PC-9 (cell line): Measurements from ENCODE around the gene GNL1. TPM values are rescaled to one million over a fixed set of nuclear protein-coding genes. Genes with fewer than 3 reads are reported as not detected.
A peak's percentile ranks its signal among the peaks of the same experiment; 100 is the strongest.
"Not testable (repeated sequence)": the region's sequence is repeated elsewhere in the genome, so short reads cannot be mapped to it uniquely, and the experiment has no call there.

Experiments
- BruUV-seq: library from RNA; stranded (reverse); fragments of 400-500 nt; replicated peaks from 2 replicates; lab custom pipeline; 2021; lab: Mats Ljungman, UMichigan
- CTCF ChIA-PET: fragments of 300-600 bp; sonication (Branson Sonifier 250); formaldehyde crosslinking; loops from one replicate; lab custom pipeline; 2022; ENCODE audit warnings: antibody characterized with exemption; lab: Charles Lee
- POLR2A ChIA-PET: fragments of 300-600 bp; sonication (Branson Sonifier 250); formaldehyde crosslinking; loops from one replicate; lab custom pipeline; 2022; ENCODE audit warnings: antibody characterized with exemption; ENCODE audit not compliant: unreplicated experiment; lab: Charles Lee
- DNase-seq, 2 experiments: peaks; one replicate each; pipeline versions ENCODE4 v3.0.0 to v3.0.0-alpha.2; 2015 to 2022; ENCODE audit warnings: mixed read lengths in 1 of 2
- H2AFZ ChIP-seq: fragments of 200-600 bp; sonication (generic); 2 replicates; pipeline ENCODE4 v1.8.1; 2017; ENCODE audit warnings: antibody characterized with exemption
- H3F3A ChIP-seq: fragments of 200-600 bp; sonication (generic); 2 replicates; pipeline ENCODE4 v1.8.1; 2017; ENCODE audit warnings: antibody characterized with exemption, mild to moderate bottlenecking, low read depth; ENCODE audit not compliant: insufficient read depth
- H3K27ac ChIP-seq: fragments of 200-600 bp; sonication (generic); 2 replicates; pipeline ENCODE4 v1.6.1; 2016; ENCODE audit warnings: mixed run types
- H3K27me3 ChIP-seq: fragments of 200-600 bp; sonication (generic); 2 replicates; pipeline ENCODE4 v1.6.1; 2016; ENCODE audit warnings: low read depth, mixed run types; ENCODE audit not compliant: insufficient read depth
- H3K36me3 ChIP-seq: fragments of 200-600 bp; sonication (generic); 2 replicates; pipeline ENCODE4 v1.6.1; 2016; ENCODE audit warnings: low read depth, mixed run types
- H3K4me1 ChIP-seq: fragments of 200-600 bp; sonication (generic); replicated peaks from 2 replicates; pipeline ENCODE4 v1.6.1; 2016; ENCODE audit warnings: mixed run types; ENCODE audit not compliant: insufficient read depth
- H3K4me2 ChIP-seq: fragments of 200-600 bp; sonication (generic); 2 replicates; pipeline ENCODE4 v1.6.1; 2017; ENCODE audit warnings: mixed run types
- H3K4me3 ChIP-seq: fragments of 200-600 bp; sonication (generic); 2 replicates; pipeline ENCODE4 v1.6.1; 2016; ENCODE audit warnings: mixed run types
- H3K79me2 ChIP-seq: fragments of 200-600 bp; sonication (generic); 2 replicates; pipeline ENCODE4 v1.6.1; 2017; ENCODE audit warnings: low read depth, mixed run types
- H3K9me2 ChIP-seq: fragments of 200-600 bp; sonication (generic); 2 replicates; pipeline ENCODE4 v1.8.1; 2017; ENCODE audit warnings: mild to moderate bottlenecking; ENCODE audit not compliant: insufficient read depth
- H3K9me3 ChIP-seq: fragments of 200-600 bp; sonication (generic); 2 replicates; pipeline ENCODE4 v1.8.1; 2016; ENCODE audit warnings: low read depth; ENCODE audit not compliant: insufficient read depth
- H4K20me1 ChIP-seq: fragments of 200-600 bp; sonication (generic); 2 replicates; pipeline ENCODE4 v1.8.1; 2017; ENCODE audit not compliant: insufficient read depth
- CTCF ChIP-seq: fragments of 200-600 bp; sonication (generic); conservative IDR thresholded peaks from 2 replicates; pipeline ENCODE4 v1.6.1; 2017; ENCODE audit warnings: mixed run types, antibody characterized with exemption, mild to moderate bottlenecking, moderate library complexity
- EZH2 ChIP-seq: fragments of 200-600 bp; sonication (generic); IDR thresholded peaks from 2 replicates; pipeline ENCODE4 v1.8.0; 2017; ENCODE audit warnings: antibody characterized with exemption, low read depth
- intact Hi-C: fragments of 100-400 bp; cut with micrococcal nuclease; formaldehyde crosslinking; loops from one replicate; pipeline ENCODE4 v1.10.0; 2022; ENCODE audit not compliant: unreplicated experiment
- total RNA-seq: library from RNA; stranded (reverse); gene quantifications from 2 replicates; pipeline ENCODE4 v1.2.3, GENCODE V29; 2021

The GNL1 gene
- total RNA-seq, 1 experiment from 2014 or later = 114 TPM

GRCh38 chr6:30497714-30498113 lies 58.6 kb downstream of the GNL1 start:
- no peak overlapping the region for H3K27ac ChIP-seq
- H3K9me3 ChIP-seq = no peaks in the 10 kb centered on the region
- no peaks in the 10 kb centered on the region for H3K27me3 ChIP-seq
- no peak overlapping the region for H3K4me2 ChIP-seq
- H3F3A ChIP-seq = 0 out of 2 replicates have a peak, but pooled peaks cover 3% of the 10 kb centered on the region
- DNase-seq = no peak
- ChIA-PET CTCF (interaction anchor here (1.8 kb wide), 1 partner anchor 47 kb away, joined by 6 read pairs; no protein-coding TSS in a partner anchor), POLR2A (no interaction called here)
- intact Hi-C loops = no loop called here
- no peaks in the 10 kb centered on the region for H3K79me2 ChIP-seq
- BruUV-seq = no TSS peak
- no peaks in the 10 kb centered on the region for H3K9me2 ChIP-seq
- 0 out of 2 replicates have a peak, but pooled peaks cover 9% of the 10 kb centered on the region for H3K4me1 ChIP-seq
- no peak overlapping the region for H2AFZ ChIP-seq
- no peak for TF ChIP-seq EZH2
- TF ChIP-seq CTCF = no peak
- no peak overlapping the region for H3K4me3 ChIP-seq
- H4K20me1 ChIP-seq = no peaks in the 10 kb centered on the region
- H3K36me3 ChIP-seq = no peaks in the 10 kb centered on the region

GRCh38 chr6:30497261-30497599 lies 59.1 kb downstream of the GNL1 start:
- CTCF ChIA-PET = interaction anchor here (1.8 kb wide), 1 partner anchor 48 kb away, joined by 6 read pairs; no protein-coding TSS in a partner anchor
- H3F3A ChIP-seq, H3K9me3 ChIP-seq, H3K36me3 ChIP-seq, intact Hi-C loops, H3K27ac ChIP-seq, BruUV-seq, DNase-seq, POLR2A ChIA-PET, H3K79me2 ChIP-seq, H3K4me1 ChIP-seq, H3K27me3 ChIP-seq, H2AFZ ChIP-seq, H3K9me2 ChIP-seq, H3K4me2 ChIP-seq, H3K4me3 ChIP-seq, H4K20me1 ChIP-seq: not testable (repeated sequence)

GRCh38 chr6:30495993-30496392 lies 60.3 kb downstream of the GNL1 start:
- Histone ChIP-seq H3F3A (0 out of 2 replicates have a peak, but pooled peaks cover 3% of the 10 kb centered on the region), H3K27ac (0 out of 2 replicates have a peak overlapping the region, but pooled peaks have one; percentile 30), H3K36me3 (peaks cover 13% of the 10 kb centered on the region; the same call in 1 of the 2 replicates), H3K4me2 (no peak overlapping the region), H3K9me3 (no peaks in the 10 kb centered on the region), H2AFZ (no peak overlapping the region), H4K20me1 (no peaks in the 10 kb centered on the region), H3K9me2 (no peaks in the 10 kb centered on the region), H3K27me3 (no peaks in the 10 kb centered on the region), H3K4me3 (no peak overlapping the region), H3K79me2 (no peaks in the 10 kb centered on the region), H3K4me1 (peaks cover 9% of the 10 kb centered on the region; the same call in 1 of the 2 replicates)
- intact Hi-C loops = loop anchor here (1.0 kb wide), 1 partner anchor 20 kb away; no protein-coding TSS in a partner anchor
- no TSS peak for BruUV-seq
- ChIA-PET POLR2A (interaction anchor here (0.6 kb wide), 1 partner anchor 20 kb away, joined by 9 read pairs; no protein-coding TSS in a partner anchor), CTCF (interaction anchor here (0.5 to 1.8 kb wide), 6 partner anchors 33 to 595 kb away, joined by 3 to 16 read pairs (median 4); no protein-coding TSS in a partner anchor)
- TF ChIP-seq CTCF = no peak
- no peak for TF ChIP-seq EZH2
- no peak for DNase-seq

GRCh38 chr6:30495060-30495459 lies 61.2 kb downstream of the GNL1 start:
- H3K27me3 ChIP-seq, H3K4me3 ChIP-seq, H3K9me2 ChIP-seq, H3K79me2 ChIP-seq, H2AFZ ChIP-seq, BruUV-seq, H3F3A ChIP-seq, DNase-seq, H3K4me2 ChIP-seq, H3K27ac ChIP-seq, H3K9me3 ChIP-seq, POLR2A ChIA-PET, H4K20me1 ChIP-seq, intact Hi-C loops: not testable (repeated sequence)
- H3K36me3 ChIP-seq = peaks cover 18% of the 10 kb centered on the region; the same call in 1 of the 2 replicates
- CTCF ChIA-PET = interaction anchor here (0.6 kb wide), 1 partner anchor 447 kb away, joined by 11 read pairs; no protein-coding TSS in a partner anchor
- peaks cover 17% of the 10 kb centered on the region for H3K4me1 ChIP-seq
